ENCODE measurements around the gene SCAPER.

The SCAPER gene

DNA sequence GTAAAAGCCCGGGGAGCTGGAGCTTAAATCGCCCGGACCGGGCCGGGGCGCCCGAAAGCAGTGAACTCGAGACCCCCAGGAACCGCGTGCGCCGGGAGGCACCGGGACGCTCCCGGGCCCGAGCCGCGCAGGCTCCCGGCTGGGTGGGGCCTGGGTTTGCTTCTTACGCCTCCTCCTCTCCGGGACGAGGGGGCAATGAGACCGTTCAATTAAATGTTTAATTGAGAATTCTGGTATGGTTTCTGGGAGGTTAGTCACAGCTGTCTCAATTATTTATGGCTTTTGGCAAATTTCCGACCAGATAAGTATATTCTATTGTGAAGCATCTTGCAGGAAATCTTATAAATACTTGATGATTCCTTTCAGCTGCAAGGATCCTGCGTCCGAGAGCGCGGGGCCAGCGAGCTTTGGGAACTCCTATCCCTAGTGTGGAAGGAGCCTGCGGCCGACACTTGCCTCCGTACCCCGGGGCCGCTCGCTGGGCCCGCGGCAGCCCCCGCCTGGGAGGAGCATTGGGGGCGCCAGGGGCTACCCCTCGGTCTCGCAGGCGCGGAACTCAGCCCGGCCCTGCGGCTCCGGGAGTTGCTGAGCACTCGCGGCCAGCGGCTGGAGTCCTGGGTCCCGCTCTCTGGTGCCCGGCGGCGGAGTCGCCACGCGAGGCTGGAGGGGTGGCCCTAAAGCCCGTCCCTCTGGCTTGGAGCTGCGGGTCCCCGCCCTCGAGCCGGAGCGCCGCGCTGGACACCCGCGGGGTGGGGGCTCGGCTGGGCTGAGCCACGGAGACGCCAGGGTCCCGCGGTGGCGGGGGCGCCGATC is 558.3 kb downstream of the SCAPER start:
- DNase-seq = peak; percentile 42

GRCh38 chr15:76345880-76346668 is 559.1 kb downstream of the SCAPER start:
- no peak for DNase-seq

- no peak for DNase-seq
Measured at GRCh38 chr15:76345583-76345879, 559.6 kb downstream of the SCAPER start.

GRCh38 chr15:76344893-76345582 is 560.1 kb downstream of the SCAPER start:
- no peak for DNase-seq

DNA sequence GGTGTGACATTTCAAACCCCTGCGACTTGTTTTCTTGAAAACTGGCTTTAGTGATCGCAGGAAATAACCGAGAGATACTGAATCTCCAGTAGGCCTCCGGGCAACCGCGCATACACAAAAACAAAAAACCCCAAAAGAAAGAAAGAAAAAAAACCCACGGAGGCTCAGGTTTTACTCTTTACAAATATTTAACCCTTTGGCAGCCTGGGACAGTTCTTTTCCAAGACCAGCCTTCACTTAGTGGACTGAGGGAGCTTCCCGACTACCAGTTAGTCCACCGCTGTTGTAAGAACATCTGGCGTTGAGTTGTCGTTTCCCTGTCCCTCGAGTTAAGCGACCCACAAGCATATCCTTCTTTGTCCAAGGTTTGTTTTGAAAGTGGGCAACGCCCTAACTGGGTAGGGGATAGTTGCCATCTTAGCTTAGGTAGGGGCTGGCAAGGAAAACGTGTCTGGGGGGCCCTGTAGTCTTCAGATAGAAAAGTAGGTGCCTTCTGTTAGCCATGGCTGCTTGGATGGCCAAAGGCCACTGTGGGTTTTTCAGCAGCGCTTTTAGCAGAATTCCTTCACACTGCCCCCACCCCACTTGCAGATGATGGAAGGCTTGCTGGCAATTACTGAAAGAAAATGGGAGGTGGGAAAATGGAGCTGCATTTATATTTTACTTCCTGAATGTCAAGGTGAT is 561.7 kb downstream of the SCAPER start:
- no peak for DNase-seq

- DNase-seq = no peak
Measured at GRCh38 chr15:76342382-76343201, 562.5 kb downstream of the SCAPER start.

GRCh38 chr15:76342058-76342381 is 563.1 kb downstream of the SCAPER start:
- no peak for DNase-seq

GRCh38 chr15:76341366-76342057 is 563.6 kb downstream of the SCAPER start:
- no peak for DNase-seq

- no peak for DNase-seq
Measured at GRCh38 chr15:76340803-76341365, 564.3 kb downstream of the SCAPER start.

GRCh38 chr15:76340198-76340802 is 564.8 kb downstream of the SCAPER start:
- no peak for DNase-seq

DNA sequence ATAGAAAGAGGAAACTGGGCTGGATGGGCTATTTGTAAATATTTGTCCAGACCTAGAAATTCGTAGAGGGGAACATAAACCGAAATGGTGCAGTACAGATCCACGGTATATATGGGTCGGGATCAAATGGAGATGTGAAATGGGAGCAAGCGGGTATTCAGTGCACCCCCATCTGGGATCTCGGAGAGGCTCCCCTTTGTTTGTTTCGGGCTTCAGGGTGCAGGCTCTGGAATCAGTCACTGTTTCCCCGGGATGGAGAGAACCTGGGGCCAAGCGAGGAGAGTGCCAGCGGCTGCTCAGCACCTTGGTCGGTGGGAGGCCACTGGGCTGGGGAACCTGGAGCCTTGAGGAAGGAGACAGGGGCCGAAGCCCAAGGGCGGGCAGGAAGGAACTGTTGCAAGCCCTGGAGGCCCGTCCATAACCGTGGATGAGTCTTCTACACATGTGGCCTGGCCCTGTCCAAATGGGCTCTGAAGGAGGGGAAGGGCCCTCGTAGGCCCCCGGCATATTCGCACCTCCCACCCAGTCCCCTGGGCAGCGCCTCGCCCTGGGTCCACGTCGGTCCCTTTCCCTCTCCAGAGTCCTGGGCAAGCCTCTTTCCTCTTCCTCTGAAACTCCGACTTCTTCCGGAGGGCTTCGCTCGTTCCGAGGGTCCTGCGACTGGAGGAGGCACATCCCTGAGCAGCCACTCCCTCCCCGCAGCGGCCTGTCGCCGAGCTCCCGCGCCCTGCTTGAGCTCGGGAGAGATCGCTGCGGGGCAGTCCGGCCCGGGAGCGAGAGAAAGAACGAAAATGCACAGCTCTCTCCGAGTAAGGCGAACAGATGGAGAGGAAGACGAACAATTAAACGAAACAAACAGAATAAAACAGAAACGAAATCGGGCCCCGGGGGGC is 565.6 kb downstream of the SCAPER start:
- no peak for DNase-seq

DNA sequence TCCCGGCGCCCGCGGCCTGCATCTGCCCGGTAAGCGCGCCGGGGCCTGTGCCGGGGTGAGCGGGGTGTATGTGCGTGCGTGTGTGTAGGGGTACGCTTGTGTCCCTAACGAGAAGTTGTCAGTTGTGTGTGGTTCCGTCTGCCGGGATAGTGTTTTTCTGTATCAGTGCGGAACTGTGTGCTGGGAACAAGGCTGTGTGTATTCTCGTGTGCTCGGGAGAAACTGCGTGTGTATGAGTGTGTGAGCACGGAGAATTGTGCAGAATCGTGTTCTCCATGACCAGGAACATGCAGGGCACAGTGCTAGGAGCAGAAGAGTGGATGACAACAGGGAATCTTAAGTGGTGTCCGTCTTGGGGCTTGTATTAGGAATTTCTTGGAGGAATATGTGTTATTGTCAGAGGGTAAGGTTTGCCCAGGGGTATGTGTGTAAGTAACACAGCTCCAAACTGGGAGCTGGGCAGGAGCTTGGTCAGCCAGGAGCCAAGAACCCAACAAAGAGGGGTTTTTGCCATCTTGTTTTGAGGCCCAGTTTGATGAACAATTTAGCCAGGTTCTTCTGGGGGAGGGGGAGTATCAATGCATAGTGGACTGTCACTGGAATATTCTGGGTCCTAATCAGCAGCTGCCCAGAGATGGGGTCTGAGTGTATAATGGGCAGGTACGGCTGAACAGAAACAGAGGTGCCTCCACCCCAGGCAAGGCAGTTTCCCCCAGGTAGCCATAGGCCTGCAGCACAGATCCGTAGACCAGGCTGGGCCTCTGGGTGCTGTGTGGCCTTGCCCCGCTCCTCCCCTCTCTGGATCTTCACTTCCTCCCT is 566.4 kb downstream of the SCAPER start:
- DNase-seq = no peak

- DNase-seq = no peak
Measured at GRCh38 chr15:76337696-76338485, 567.2 kb downstream of the SCAPER start.

GRCh38 chr15:76337059-76337695 is 568.0 kb downstream of the SCAPER start:
- no peak for DNase-seq

DNA sequence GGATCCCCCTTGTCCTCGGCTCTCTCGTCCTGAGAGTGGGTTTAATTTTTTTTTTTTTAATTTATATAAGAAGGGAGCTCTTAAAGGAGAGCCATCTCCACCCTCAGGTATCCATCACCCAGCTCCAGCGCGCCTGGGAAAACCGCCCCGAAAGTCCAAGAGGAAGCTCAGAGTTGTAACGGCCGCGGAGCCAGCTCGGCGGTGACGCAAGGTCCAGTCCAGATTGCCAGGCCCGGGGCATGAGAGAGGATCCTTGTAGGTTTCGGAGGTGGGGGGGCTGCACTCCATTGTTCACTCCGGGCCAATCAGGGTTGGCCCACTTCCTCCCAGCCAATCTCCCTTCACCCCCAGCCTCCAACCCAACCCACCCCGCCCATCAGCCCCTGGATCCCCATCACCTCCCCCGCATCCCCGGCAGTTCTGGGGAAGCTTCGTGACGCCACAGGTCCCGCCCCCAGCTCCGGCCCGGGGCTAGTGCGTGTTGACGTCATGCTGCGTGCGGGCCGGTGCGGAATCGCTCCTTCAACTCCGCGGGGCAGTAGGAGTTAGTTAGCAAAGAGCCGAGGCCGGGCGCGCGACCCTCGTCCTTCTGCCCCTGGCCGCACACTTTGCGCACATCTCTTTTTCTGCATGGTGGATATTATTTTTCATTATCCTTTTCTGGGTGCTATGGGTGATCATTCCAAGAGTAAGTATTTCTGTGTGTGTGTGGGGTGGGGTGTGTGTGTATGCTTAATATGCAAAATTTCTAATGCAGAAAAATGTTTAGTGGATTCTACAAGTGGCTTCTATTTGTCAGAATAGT is 568.7 kb downstream of the SCAPER start, which contains the start of gene ISL2:
Gene ISL2 (plus strand): TSS at position 520 of the 805 bp plus-strand sequence. CDS start 111 bp downstream, at position 631.
- peak; percentile 83 for DNase-seq
